Suprapubic skin (tissue), 3 donors: ENCODE data around the gene KCNH8.

ENCODE experiments used
- CTCF ChIP-seq, 2 donors: fragments of 200-600 bp in 1 of 2; fragments of 450-650 bp in 1 of 2; sonication (generic) in 1 of 2; IDR thresholded peaks; one replicate each; pipeline ENCODE4 v1.5.1; 2016 to 2019; ENCODE audit warnings: antibody characterized with exemption in 2 of 2, mild to moderate bottlenecking in 1 of 2, moderate library complexity in 1 of 2
- POLR2A ChIP-seq, 2 donors: fragments of 450-650 bp; IDR thresholded peaks; one replicate each; pipeline ENCODE4 v1.6.1; 2017; ENCODE audit warnings: antibody characterized with exemption in 2 of 2, mild to moderate bottlenecking in 2 of 2, moderate library complexity in 2 of 2

DNA sequence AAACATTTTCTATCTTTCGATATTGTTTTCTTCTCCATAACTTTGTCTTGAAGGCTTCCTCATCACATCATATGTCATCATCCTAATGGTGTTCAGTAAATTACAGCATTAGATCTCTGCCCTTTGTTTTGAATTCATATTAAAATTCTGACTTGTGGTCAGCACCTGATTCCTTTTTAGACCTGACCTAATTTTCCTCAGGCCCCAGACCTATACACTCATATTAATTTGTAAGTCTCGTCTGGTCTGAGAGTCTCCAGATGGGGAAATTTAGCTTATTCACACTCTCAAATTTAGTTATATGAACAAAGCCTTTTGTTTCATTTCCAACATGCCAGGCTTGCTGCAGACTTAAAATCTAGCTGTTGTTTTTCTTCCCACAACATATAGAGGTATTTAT is 248.4 kb downstream of the KCNH8 start:
- TF ChIP-seq CTCF (IDR thresholded peaks at IDR 0.05) (no peak), POLR2A (IDR thresholded peaks at IDR 0.05) (no peak)
